ENCODE measurements around the gene RUFY2. TPM values are rescaled to one million over a fixed set of nuclear protein-coding genes. Genes with fewer than 3 reads are reported as not detected.

The RUFY2 gene
- total and polyA plus RNA-seq, 4 donors = 1.6 to 11.2 (median 7.7) TPM

DNA sequence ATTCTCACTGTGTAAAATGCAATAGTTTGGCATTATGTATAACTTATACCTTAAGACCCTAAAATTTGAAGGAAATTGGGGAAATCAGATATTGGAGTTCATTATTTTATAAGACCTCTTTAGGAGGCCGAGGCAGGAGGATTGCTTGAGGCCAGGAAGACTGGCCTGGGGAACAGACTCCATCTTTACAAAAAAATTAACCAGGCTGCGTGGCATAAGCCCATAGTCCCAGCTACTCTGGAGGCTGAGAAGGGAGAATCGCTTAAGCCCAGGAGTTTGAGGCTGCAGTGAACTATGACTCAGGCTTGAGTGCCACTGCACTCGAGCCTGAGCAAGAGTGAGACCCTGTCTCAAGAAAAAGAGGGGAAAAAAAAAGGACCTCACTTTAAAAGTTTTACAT lies 60.3 kb downstream of the RUFY2 start:
- Histone ChIP-seq H3K4me3 (ENCODE audit: low read depth in 1 of 3, low read length in 3 of 3) (no peak overlapping the region), H3K36me3 (ENCODE audit: control insufficient read depth in 4 of 4, insufficient read depth in 3 of 4, low read depth in 1 of 4, low read length in 3 of 4) (peaks cover 0 to 36% (median 28%) of the 10 kb centered on the region in 4 donors), H3K9ac (ENCODE audit: low read depth in 1 of 2, low read length in 2 of 2) (no peak overlapping the region), H3K27ac (ENCODE audit: low read depth in 1 of 2, low read length in 2 of 2) (no peak overlapping the region), H3K27me3 (ENCODE audit: control insufficient read depth in 4 of 4, insufficient read depth in 4 of 4, low read length in 3 of 4) (no peaks in the 10 kb centered on the region), H3K4me1 (ENCODE audit: control insufficient read depth in 4 of 4, insufficient read depth in 4 of 4, low read length in 3 of 4) (no peaks in the 10 kb centered on the region), H3K9me3 (ENCODE audit: control insufficient read depth in 4 of 4, low read length in 3 of 4) (no peaks in the 10 kb centered on the region)
- no peak for TF ChIP-seq HNF4A (conservative IDR thresholded peaks at IDR 0.05)
- TF ChIP-seq, protein P1, sequence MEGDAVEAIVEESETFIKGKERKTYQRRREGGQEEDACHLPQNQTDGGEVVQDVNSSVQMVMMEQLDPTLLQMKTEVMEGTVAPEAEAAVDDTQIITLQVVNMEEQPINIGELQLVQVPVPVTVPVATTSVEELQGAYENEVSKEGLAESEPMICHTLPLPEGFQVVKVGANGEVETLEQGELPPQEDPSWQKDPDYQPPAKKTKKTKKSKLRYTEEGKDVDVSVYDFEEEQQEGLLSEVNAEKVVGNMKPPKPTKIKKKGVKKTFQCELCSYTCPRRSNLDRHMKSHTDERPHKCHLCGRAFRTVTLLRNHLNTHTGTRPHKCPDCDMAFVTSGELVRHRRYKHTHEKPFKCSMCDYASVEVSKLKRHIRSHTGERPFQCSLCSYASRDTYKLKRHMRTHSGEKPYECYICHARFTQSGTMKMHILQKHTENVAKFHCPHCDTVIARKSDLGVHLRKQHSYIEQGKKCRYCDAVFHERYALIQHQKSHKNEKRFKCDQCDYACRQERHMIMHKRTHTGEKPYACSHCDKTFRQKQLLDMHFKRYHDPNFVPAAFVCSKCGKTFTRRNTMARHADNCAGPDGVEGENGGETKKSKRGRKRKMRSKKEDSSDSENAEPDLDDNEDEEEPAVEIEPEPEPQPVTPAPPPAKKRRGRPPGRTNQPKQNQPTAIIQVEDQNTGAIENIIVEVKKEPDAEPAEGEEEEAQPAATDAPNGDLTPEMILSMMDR (IDR thresholded peaks at IDR 0.05; ENCODE audit: low read depth, low read length, missing input control) = no peak
- TF ChIP-seq RAD21 (IDR thresholded peaks at IDR 0.05) = no peak
- no peak for TF ChIP-seq FOXA1 (IDR thresholded peaks at IDR 0.05)
- TF ChIP-seq FOXA2 (IDR thresholded peaks at IDR 0.05) = no peak
- DNase-seq (ENCODE audit: low spot score) = no peak
- WGBS = 88% methylated on average over 4 of the region's 4 CpGs

DNA sequence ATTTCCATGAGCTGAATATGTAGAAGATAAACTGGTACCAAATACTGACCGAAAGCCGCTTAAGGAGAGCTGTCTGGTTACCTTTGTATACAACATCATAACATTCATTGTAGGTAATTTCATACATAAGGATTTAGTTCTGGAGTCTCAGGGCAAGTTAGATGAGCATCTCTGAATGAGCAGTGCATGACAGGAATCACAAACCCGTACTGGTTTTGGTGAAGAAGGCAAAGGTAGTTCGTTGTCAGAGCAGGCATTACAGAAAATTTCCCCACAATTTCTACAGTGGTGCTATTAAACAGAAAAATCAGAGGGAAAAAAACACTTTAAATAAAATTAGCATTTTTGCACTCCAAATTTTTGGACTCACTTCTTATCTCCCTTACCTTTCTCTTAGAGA lies 61.5 kb downstream of the RUFY2 start:
- Histone ChIP-seq H3K4me1 (ENCODE audit: control insufficient read depth in 4 of 4, insufficient read depth in 4 of 4, low read length in 3 of 4) (no peaks in the 10 kb centered on the region), H3K9me3 (ENCODE audit: control insufficient read depth in 4 of 4, low read length in 3 of 4) (no peaks in the 10 kb centered on the region), H3K27ac (ENCODE audit: low read depth in 1 of 2, low read length in 2 of 2) (no peak overlapping the region), H3K36me3 (ENCODE audit: control insufficient read depth in 4 of 4, insufficient read depth in 3 of 4, low read depth in 1 of 4, low read length in 3 of 4) (peaks cover 2 to 47% (median 40%) of the 10 kb centered on the region in 4 donors), H3K27me3 (ENCODE audit: control insufficient read depth in 4 of 4, insufficient read depth in 4 of 4, low read length in 3 of 4) (no peaks in the 10 kb centered on the region), H3K4me3 (ENCODE audit: low read depth in 1 of 3, low read length in 3 of 3) (no peak overlapping the region), H3K9ac (ENCODE audit: low read depth in 1 of 2, low read length in 2 of 2) (no peak overlapping the region)
- DNase-seq (ENCODE audit: low spot score) = no peak
- WGBS = 95% methylated on average over 4 of the region's 4 CpGs
- TF ChIP-seq, protein P1 (IDR thresholded peaks at IDR 0.05; ENCODE audit: low read depth, low read length, missing input control) = no peak
- TF ChIP-seq, protein P2, sequence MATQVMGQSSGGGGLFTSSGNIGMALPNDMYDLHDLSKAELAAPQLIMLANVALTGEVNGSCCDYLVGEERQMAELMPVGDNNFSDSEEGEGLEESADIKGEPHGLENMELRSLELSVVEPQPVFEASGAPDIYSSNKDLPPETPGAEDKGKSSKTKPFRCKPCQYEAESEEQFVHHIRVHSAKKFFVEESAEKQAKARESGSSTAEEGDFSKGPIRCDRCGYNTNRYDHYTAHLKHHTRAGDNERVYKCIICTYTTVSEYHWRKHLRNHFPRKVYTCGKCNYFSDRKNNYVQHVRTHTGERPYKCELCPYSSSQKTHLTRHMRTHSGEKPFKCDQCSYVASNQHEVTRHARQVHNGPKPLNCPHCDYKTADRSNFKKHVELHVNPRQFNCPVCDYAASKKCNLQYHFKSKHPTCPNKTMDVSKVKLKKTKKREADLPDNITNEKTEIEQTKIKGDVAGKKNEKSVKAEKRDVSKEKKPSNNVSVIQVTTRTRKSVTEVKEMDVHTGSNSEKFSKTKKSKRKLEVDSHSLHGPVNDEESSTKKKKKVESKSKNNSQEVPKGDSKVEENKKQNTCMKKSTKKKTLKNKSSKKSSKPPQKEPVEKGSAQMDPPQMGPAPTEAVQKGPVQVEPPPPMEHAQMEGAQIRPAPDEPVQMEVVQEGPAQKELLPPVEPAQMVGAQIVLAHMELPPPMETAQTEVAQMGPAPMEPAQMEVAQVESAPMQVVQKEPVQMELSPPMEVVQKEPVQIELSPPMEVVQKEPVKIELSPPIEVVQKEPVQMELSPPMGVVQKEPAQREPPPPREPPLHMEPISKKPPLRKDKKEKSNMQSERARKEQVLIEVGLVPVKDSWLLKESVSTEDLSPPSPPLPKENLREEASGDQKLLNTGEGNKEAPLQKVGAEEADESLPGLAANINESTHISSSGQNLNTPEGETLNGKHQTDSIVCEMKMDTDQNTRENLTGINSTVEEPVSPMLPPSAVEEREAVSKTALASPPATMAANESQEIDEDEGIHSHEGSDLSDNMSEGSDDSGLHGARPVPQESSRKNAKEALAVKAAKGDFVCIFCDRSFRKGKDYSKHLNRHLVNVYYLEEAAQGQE (IDR thresholded peaks at IDR 0.05) = no peak

DNA sequence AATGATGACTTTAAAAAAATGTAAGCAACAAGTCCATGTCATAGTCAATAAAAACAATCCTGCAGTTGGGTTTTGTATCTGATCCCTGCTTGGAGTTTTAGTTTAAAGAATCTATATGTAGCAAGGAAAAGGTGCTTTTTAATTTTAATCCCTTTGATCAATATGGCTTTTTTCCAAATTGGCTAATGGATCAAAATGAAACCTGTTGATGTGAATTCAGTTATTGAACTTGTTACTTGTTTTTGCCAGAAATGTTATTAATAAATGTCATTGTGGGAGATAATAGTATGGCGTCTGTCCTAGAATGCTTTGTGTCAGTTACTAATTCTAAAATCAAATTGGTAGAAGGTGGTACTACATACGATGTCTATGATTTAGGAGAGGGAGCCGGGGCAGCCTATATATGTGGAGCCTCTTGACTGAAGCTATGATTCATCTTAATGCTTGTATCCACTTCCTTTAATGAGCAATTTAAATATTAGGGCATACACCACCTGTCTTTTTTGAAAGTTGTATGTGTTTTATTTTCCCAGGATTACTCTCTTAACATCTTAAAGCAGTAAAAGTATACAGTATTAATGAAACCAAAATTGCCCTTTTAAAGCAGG lies 64.1 kb downstream of the RUFY2 start:
- no peak for DNase-seq (ENCODE audit: low spot score)
- Histone ChIP-seq H3K4me1 (ENCODE audit: control insufficient read depth in 4 of 4, insufficient read depth in 4 of 4, low read length in 3 of 4) (no peaks in the 10 kb centered on the region), H3K36me3 (ENCODE audit: control insufficient read depth in 4 of 4, insufficient read depth in 3 of 4, low read depth in 1 of 4, low read length in 3 of 4) (peaks cover 9 to 69% (median 62%) of the 10 kb centered on the region in 4 donors), H3K4me3 (ENCODE audit: low read depth in 1 of 3, low read length in 3 of 3) (no peak overlapping the region), H3K27me3 (ENCODE audit: control insufficient read depth in 4 of 4, insufficient read depth in 4 of 4, low read length in 3 of 4) (no peaks in the 10 kb centered on the region), H3K27ac (ENCODE audit: low read depth in 1 of 2, low read length in 2 of 2) (no peak overlapping the region), H3K9ac (ENCODE audit: low read depth in 1 of 2, low read length in 2 of 2) (no peak overlapping the region), H3K9me3 (ENCODE audit: control insufficient read depth in 4 of 4, low read length in 3 of 4) (no peaks in the 10 kb centered on the region)
- WGBS = 92% methylated on average over 3 of the region's 3 CpGs
- TF ChIP-seq RAD21 (IDR thresholded peaks at IDR 0.05) (no peak), RXRA (IDR thresholded peaks at IDR 0.05) (no peak), NR2F2 (IDR thresholded peaks at IDR 0.05) (no peak), EGR1 (IDR thresholded peaks at IDR 0.05; ENCODE audit: low read depth in 2 of 2) (no peak), FOXA2 (IDR thresholded peaks at IDR 0.05) (no peak), SP1 (IDR thresholded peaks at IDR 0.05) (no peak), HNF4G (IDR thresholded peaks at IDR 0.05) (no peak), MAX (IDR thresholded peaks at IDR 0.05) (no peak)
- TF ChIP-seq, protein P1 (IDR thresholded peaks at IDR 0.05; ENCODE audit: low read depth, low read length, missing input control) = no peak
- TF ChIP-seq, protein P3, sequence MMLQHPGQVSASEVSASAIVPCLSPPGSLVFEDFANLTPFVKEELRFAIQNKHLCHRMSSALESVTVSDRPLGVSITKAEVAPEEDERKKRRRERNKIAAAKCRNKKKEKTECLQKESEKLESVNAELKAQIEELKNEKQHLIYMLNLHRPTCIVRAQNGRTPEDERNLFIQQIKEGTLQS (IDR thresholded peaks at IDR 0.05) = no peak
- TF ChIP-seq, protein P4, sequence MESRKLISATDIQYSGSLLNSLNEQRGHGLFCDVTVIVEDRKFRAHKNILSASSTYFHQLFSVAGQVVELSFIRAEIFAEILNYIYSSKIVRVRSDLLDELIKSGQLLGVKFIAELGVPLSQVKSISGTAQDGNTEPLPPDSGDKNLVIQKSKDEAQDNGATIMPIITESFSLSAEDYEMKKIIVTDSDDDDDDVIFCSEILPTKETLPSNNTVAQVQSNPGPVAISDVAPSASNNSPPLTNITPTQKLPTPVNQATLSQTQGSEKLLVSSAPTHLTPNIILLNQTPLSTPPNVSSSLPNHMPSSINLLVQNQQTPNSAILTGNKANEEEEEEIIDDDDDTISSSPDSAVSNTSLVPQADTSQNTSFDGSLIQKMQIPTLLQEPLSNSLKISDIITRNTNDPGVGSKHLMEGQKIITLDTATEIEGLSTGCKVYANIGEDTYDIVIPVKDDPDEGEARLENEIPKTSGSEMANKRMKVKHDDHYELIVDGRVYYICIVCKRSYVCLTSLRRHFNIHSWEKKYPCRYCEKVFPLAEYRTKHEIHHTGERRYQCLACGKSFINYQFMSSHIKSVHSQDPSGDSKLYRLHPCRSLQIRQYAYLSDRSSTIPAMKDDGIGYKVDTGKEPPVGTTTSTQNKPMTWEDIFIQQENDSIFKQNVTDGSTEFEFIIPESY (IDR thresholded peaks at IDR 0.05) = no peak

Measured in liver (tissue), 9 donors.